GM21825 (cell line): ENCODE measurements around the gene PRAMEF13.
"Not testable (repeated sequence)": the region's sequence is repeated elsewhere in the genome, so short reads cannot be mapped to it uniquely, and the experiment has no call there.

Source experiments
- ATAC-seq: cut with Tn5 transposase; IDR thresholded peaks from one replicate; pipeline ENCODE4 v1.9.1; 2021; ENCODE audit warnings: mild to moderate bottlenecking, moderate library complexity; ENCODE audit not compliant: unreplicated experiment

Gene PRAMEF13

DNA sequence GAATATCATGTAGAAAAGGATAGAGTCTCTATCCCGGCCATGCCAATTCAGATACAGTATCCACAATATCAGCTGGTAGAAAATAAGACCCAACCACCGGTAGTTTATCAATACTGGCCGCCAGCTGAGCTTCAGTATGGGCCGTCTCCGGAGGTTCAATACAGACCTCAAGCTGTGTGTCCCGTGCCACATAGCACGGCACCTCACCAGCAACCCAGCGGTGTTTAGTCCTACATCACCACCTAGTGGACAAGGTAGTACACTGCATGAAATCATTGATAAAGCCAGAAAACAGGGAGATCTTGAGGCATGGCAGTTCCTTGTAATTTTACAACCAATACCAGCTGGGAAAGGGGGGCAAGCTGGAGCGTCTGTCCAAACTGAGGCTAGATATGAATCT lies 7.5 kb upstream of the PRAMEF13 start:
- ATAC-seq: not testable (repeated sequence)

DNA sequence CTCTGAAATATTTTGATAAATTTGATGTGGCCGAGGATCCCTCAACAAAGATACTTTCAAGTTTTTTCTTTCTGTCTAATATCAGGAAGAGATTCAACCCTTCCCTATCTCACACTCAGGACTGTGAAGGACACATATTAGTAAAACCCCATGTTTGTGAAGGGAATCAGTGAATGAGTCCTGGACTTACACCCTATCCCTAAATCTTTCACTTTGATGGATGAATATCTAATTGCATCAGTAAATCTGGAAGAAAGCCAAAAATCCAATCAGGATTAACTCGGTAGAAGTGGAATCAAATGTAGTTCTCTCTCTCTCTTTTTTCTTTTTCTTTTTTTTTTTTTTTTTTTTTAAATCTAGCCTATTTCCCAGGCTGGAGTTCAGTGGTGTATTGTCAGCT lies 29.7 kb downstream of the PRAMEF13 start, which contains the start of gene PRAMEF9:
TSS of gene PRAMEF9 (plus strand) at position 301 of the 400 bp plus-strand sequence. CDS start 3,433 bp downstream, outside the sequence.
- not testable (repeated sequence) for ATAC-seq

DNA sequence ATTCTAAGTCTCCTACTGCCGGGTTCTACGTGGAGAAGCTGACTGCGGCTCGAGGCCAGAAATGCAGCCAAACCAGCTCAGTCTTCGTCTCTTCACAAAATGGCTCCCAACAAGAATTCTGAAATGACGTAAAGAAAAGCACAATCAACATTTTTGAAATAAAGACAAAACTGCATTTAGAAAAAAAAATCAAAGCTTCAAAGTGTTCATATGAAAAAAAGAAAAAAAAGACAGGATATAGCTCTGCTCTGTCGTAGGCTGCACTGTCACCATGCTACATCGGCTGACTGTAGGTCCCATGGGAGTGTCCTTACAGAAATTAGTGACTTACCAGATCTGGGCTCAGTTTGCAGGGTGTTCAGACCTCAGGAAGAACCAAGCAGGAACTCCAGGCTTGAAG lies 35.7 kb downstream of the PRAMEF13 start, which contains the start of gene HNRNPCL4:
TSS of gene HNRNPCL4 (minus strand) at position 101 of the 400 bp plus-strand sequence. CDS start 164 bp downstream, outside the sequence.
- not testable (repeated sequence) for ATAC-seq

DNA sequence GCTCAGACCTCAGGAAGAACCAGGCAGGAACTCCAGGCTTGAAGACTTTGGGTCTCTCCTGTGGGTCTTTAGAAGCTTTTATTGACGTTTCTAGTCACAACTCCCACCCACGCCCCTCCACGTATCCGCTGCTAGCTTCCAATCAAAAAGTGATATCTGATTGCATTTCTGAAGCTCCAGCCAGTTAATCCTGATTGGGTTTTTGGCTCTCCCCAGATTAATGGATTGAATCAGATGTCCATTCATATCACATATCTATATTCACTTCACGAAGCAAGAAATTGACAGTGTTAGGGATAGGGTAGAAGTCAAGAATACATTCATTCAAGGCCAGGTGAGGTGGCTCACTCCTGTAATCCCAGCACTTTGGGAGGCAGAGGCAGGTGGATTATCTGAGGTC lies 45.3 kb downstream of the PRAMEF13 start, which contains the start of gene PRAMEF26:
TSS of gene PRAMEF26 (minus strand) at position 101 of the 400 bp plus-strand sequence. CDS start 2,914 bp downstream, outside the sequence.
- not testable (repeated sequence) for ATAC-seq
